Omental fat pad (tissue), 4 donors: ENCODE measurements around the gene RAMAC. TPM values are rescaled to one million over a fixed set of nuclear protein-coding genes. Genes with fewer than 3 reads are reported as not detected.

Source experiments
- ATAC-seq: fragments of 150-250 bp; one replicate; pipeline ENCODE4 v1.9.1; 2016; ENCODE audit warnings: mild to moderate bottlenecking, moderate library complexity; ENCODE audit not compliant: low FRiP score
- DNase-seq: peaks from one replicate; pipeline ENCODE4 v3.0.0-alpha.2; 2019; ENCODE audit warnings: low spot score
- total RNA-seq, 4 donors: library from RNA; depleted of rRNA; stranded (reverse); fragments of >200 nt; gene quantifications; one replicate each; pipeline ENCODE4 v1.1.0, GENCODE V29; 2016
- TF ChIP-seq, protein P1 (sequence below), 3 donors: fragments of 450-650 bp; IDR thresholded peaks; one replicate each; pipeline ENCODE4 v1.5.1; 2016 to 2017; ENCODE audit warnings: antibody characterized with exemption in 3 of 3, mild to moderate bottlenecking in 3 of 3, moderate library complexity in 2 of 3

Gene RAMAC
- total RNA-seq, 4 donors from 2014 or later = 12.3 to 19.9 (median 16.4) TPM

DNA sequence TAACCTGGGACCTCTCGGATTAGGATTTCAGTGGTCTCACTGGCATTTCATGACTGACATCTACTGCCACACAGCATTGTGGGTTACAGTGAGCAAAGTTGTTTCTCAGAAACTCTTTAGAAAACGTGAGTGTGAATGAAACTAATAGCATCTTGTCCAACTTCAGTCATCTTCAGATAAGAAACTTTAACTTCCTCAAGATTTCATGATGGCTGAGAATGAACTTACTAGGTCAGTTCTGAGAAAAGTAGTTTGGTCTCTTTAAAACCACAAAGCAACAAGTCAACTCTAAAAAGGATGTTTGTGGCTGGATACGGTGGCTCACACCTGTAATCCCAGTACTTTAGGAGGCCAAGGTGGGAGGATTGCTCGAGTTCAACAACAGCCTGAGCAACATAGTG, 19.3 kb upstream of the RAMAC start:
- TF ChIP-seq, protein P1, sequence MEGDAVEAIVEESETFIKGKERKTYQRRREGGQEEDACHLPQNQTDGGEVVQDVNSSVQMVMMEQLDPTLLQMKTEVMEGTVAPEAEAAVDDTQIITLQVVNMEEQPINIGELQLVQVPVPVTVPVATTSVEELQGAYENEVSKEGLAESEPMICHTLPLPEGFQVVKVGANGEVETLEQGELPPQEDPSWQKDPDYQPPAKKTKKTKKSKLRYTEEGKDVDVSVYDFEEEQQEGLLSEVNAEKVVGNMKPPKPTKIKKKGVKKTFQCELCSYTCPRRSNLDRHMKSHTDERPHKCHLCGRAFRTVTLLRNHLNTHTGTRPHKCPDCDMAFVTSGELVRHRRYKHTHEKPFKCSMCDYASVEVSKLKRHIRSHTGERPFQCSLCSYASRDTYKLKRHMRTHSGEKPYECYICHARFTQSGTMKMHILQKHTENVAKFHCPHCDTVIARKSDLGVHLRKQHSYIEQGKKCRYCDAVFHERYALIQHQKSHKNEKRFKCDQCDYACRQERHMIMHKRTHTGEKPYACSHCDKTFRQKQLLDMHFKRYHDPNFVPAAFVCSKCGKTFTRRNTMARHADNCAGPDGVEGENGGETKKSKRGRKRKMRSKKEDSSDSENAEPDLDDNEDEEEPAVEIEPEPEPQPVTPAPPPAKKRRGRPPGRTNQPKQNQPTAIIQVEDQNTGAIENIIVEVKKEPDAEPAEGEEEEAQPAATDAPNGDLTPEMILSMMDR (IDR thresholded peaks at IDR 0.05) = no peak
- no peak for DNase-seq
- ATAC-seq = no peak

DNA sequence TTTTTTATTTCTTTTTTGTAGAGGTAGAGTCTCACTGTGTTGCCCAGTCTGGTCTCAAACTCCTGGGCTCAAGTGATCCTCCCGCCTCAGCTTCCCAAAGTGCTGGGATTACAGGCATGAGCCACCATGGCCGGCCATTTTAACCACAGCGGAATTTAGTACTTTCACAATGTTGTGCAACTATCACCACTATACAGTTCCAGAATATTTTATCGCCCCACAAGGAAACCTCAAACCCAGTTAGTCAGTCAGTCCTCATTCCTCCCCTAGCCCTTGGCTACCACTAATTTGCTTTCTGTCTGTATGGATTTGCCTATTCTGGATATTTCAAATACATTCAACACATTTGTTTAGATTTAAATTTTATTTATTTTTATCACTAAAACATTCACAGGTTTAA, 17.9 kb upstream of the RAMAC start:
- no peak for ATAC-seq
- TF ChIP-seq, protein P1 (IDR thresholded peaks at IDR 0.05) = no peak
- no peak for DNase-seq

DNA sequence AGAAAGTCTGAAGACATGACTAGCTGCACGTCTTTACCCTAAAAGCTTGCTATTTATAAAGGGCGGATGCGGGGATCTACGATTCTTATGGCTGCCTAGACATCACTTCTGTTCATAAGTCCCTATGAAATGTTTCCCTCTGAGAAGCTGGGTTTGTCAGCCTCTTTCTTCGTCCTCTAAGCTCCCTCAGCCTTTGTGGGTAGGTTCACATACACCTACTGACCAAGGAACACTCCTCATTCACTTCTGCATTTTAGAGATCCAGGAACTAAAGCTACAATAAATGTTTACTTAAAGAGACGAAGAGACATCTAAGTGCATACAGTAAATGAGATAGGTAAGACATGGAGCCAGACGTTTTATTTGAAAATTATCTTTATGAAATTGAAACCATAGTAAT, 16.7 kb upstream of the RAMAC start:
- TF ChIP-seq, protein P1 (IDR thresholded peaks at IDR 0.05) = no peak
- DNase-seq = no peak
- no peak for ATAC-seq

DNA sequence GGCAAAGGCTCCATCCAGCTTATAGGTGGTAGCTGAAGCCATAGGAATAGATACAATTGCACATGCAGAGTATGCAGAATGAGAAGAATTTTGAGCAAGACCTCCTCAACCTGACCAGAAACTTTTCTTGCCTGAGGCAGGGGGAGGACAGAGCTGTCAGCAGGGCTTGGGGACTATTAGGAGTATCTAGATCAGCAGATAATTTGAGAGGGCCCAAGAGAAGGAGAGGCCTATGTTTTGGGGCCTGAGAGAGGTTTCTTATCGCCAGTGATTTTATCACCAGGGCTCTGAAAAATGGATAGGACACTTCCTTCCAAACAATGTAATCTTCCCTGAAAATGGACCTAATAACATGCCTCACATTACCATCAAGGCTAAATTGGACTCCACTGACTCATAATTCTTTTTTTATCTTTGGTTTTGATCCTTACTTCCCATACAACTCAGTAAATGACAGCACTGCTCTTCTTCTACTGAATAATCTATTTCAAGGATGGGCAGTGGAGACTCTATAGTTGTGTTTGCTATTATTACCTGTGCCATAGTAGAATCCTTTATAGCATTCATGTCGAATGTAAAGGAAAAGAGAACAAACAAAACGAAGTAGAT, 15.8 kb upstream of the RAMAC start:
- DNase-seq (no peak), ATAC-seq (no peak)
- TF ChIP-seq, protein P1 (IDR thresholded peaks at IDR 0.05) = no peak

DNA sequence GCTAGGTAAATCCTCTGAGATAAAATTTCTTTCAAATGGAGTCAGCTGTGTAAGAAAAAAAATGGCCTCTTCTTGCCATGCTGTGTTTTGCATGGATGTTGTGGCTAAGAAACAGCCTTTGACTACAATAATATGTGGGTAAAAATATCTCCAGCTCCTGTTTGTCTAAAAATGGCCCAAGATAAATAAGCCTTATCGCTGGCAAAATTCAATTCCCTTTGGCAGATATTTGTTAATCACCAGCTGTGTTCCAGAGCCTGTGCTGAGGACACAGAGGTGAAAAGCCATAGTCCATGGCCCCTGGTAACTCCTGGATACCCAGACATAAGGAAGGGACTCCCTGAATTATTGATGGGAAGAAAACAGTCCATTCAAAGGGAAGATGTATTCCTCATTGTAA, 15.3 kb upstream of the RAMAC start:
- TF ChIP-seq, protein P1 (IDR thresholded peaks at IDR 0.05) = no peak
- no peak for ATAC-seq
- no peak for DNase-seq

DNA sequence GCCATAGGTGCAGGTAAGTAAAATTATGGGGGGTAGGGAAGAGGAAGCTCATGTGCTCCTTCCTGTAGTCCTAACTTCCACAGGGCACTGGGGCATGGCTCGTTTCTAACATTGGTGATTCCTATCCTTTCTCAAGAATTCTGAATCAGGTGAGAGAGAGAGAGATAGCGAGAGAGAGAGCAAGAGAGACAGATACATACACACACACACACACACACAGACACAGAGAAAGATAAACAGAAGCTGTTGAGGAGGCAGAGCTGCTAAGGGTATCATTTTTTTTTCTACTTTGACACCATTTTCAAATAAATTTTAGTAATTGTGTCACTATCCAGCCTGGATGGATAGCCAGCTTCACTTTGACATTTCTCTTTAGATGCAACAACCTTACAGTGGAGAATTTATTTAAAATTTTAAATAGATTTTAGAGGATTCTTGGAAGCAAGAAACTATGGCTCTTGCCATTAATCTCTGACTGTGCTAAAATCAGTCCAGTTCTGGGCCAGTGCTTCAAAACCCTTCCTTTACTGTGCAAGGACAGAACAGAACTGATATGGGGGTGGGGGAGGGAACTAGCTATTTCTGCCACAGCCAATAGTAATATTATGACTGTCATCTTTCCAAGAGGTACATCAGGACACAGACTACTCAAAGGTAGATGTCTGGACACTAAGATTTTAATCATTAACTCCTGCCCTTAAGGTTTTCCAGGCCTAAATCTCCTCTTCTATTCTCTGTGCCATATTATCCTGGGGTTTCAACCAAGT, 14.6 kb upstream of the RAMAC start:
- TF ChIP-seq, protein P1 (IDR thresholded peaks at IDR 0.05) = no peak
- ATAC-seq = no peak
- DNase-seq = no peak

DNA sequence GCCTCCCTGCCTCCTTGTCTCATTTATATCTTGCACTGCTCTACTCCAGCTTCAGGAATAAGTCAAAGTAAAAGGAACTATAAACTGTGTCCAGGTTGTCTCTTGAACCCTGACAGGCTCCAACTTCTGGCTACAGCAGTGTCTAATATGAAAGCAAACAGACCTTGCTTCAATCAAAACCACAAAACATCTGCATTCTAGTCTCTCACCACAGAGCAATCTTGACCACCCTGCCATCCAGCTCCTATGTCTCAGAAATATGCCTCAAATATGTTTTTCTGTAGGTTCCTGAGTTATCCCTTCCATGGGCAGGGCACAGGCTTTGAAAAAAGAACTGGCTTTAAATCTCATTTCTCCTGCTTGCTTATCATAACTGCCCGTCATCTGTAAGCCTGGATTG, 13.0 kb upstream of the RAMAC start:
- ATAC-seq = no peak
- DNase-seq = no peak
- TF ChIP-seq, protein P1 (IDR thresholded peaks at IDR 0.05) = no peak
